PFSK-1 (cell line): ENCODE results near the gene EXD2.

ENCODE experiments used
- FOXP2 ChIP-seq: optimal IDR thresholded peaks from 2 replicates; pipeline ENCODE3; 2011; ENCODE audit warnings: borderline replicate concordance, control low read depth, inconsistent platforms; ENCODE audit not compliant: insufficient read depth; ENCODE audit errors: extremely low read length, extremely low read depth
- POLR2AphosphoS5 ChIP-seq: IDR thresholded peaks from 2 replicates; pipeline ENCODE4 v1.6.1; 2012; ENCODE audit warnings: low read depth, mild to moderate bottlenecking, control low read depth, low read length, moderate library complexity
- SIN3A ChIP-seq: IDR thresholded peaks from 2 replicates; pipeline ENCODE4 v1.6.1; 2012; ENCODE audit warnings: mild to moderate bottlenecking, low read length, moderate library complexity, borderline replicate concordance; ENCODE audit not compliant: insufficient read depth
- TAF1 ChIP-seq: IDR thresholded peaks from 2 replicates; pipeline ENCODE4 v1.6.1; 2012; ENCODE audit warnings: low read length, control low read depth, borderline replicate concordance; ENCODE audit not compliant: insufficient read depth
- TF ChIP-seq, protein P1 (sequence below), 2 experiments: IDR thresholded peaks; 2 replicates each; pipeline versions ENCODE4 v1.6.1 to v1.8.0; 2011 to 2012; ENCODE audit warnings: low read depth in 2 of 2, low read length in 2 of 2, control low read depth in 1 of 2, inconsistent platforms in 1 of 2, mild to moderate bottlenecking in 1 of 2, moderate library complexity in 1 of 2; ENCODE audit not compliant: insufficient read depth in 1 of 2

The EXD2 gene

DNA sequence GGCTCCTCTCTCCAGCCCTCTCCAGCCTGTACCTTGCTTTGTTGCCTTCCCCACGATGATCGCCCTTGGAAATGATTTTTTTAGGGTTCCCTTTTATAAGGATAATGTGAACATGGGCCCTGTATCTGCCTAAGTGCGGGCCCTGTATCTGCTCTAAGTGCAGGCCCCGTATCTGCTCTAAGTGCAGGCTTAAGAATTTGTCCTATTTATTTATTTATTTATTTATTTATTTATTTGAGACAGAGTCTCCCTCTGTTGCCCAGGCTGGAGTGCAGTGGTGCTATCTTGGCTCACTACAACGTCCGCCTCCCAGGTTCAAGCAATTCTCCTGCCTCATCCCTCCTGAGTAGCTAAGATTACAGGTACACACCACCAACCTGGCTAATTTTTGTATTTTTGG, 91.2 kb downstream of the EXD2 start:
- TF ChIP-seq POLR2AphosphoS5 (no peak), FOXP2 (no peak), TAF1 (no peak), SIN3A (no peak)
- TF ChIP-seq, protein P1, sequence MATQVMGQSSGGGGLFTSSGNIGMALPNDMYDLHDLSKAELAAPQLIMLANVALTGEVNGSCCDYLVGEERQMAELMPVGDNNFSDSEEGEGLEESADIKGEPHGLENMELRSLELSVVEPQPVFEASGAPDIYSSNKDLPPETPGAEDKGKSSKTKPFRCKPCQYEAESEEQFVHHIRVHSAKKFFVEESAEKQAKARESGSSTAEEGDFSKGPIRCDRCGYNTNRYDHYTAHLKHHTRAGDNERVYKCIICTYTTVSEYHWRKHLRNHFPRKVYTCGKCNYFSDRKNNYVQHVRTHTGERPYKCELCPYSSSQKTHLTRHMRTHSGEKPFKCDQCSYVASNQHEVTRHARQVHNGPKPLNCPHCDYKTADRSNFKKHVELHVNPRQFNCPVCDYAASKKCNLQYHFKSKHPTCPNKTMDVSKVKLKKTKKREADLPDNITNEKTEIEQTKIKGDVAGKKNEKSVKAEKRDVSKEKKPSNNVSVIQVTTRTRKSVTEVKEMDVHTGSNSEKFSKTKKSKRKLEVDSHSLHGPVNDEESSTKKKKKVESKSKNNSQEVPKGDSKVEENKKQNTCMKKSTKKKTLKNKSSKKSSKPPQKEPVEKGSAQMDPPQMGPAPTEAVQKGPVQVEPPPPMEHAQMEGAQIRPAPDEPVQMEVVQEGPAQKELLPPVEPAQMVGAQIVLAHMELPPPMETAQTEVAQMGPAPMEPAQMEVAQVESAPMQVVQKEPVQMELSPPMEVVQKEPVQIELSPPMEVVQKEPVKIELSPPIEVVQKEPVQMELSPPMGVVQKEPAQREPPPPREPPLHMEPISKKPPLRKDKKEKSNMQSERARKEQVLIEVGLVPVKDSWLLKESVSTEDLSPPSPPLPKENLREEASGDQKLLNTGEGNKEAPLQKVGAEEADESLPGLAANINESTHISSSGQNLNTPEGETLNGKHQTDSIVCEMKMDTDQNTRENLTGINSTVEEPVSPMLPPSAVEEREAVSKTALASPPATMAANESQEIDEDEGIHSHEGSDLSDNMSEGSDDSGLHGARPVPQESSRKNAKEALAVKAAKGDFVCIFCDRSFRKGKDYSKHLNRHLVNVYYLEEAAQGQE (IDR thresholded peaks at IDR 0.05; ENCODE audit: insufficient read depth in 1 of 2, low read depth in 2 of 2, low read length in 2 of 2) = no peak

DNA sequence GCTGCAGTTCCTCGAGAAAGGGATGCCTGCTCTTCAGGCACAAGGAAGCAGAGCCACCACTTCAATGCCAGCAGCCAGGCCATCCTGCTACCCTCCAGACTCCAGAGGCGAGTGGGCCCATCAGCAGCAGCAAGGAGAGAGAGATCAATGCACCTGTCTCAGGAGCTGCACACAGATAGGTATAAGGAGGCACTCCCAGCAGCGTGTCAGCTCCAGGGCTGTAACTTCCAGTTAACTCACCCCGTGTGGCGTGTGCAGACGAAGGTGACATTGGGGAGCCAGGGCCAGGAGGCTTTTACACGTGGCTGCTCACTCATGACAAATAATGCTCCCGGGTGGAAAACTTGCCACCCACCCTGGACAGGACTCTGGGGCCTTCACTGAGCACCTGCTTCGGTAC, 92.9 kb downstream of the EXD2 start:
- TF ChIP-seq, protein P1 (IDR thresholded peaks at IDR 0.05; ENCODE audit: insufficient read depth in 1 of 2, low read depth in 2 of 2, low read length in 2 of 2) = no peak
- TF ChIP-seq POLR2AphosphoS5 (no peak), SIN3A (no peak)

DNA sequence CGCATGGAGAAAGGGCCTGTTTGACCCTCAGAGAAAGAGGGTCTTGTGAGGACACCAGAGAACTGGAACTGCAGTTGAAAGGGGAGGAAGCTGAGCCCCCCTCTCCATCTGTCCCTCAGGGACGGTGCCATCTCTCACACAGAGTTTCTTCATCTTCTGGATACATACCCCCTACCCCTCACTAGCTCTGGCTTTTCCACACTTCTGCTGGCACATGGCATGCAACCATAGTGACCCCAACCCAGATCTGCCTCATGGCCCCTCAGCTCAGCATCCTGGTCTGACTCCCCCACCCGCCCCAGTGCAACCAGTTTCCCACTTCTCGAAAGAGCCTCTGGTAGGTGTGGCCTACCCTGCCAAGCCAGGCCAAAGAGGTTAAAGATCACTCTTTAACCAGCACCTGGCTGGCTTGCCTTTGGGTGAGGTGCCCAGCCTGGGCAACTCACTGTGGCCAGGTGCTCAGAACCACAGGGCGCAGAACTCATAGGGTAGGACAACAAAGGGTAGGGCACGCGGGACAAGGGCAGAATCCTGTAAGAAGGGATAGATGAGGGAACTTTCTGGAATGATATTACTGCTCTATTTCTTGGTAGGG, 94.5 kb downstream of the EXD2 start:
- TF ChIP-seq SIN3A (no peak), FOXP2 (no peak), TAF1 (no peak), POLR2AphosphoS5 (no peak)
- TF ChIP-seq, protein P1 (IDR thresholded peaks at IDR 0.05; ENCODE audit: insufficient read depth in 1 of 2, low read depth in 2 of 2, low read length in 2 of 2) = no peak

DNA sequence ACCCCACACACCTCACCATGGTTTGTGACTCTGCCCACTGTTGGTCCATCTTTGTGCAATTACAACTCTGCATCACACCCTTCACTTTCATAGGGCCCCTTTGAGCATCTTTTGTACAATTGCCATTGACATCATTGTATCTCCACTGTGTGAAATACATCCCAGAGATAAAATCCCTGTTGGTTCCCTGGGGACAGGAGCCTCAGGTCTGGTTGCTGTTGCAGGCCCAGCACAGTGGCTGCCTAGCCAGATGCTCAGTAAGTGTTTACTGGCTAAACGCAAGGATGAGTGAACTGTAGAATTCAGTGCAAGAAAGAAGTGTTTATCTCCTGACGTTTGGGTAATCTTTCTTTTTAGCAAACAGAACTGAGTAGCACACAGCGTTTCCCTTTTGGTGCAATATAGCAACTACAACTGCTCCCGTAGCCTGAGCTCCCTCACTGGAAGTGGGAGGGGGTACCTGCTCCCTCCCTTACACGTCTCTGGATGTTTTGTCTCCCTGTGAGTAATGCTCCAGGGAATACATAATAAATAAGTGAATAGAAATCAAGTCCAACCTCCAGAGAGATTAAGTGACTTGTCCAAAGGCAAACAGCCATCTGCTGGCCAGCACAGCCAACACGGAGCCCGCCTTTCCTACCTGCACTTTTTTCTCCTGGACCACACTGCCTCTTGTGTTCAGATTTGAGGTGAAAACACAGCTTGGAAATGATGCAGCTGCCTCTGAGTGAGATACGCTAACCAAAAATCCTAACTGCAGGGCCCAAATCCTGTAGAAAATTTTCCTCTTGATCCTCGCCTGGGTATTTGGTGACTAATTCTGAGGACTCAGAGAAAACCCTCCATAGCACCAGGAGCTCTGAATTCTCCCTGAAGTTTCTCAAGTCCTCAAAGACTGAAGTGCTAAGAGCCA, 96.1 kb downstream of the EXD2 start:
- TF ChIP-seq, protein P1 (IDR thresholded peaks at IDR 0.05; ENCODE audit: insufficient read depth in 1 of 2, low read depth in 2 of 2, low read length in 2 of 2) = no peak
- TF ChIP-seq FOXP2 = no peak
- no peak for TF ChIP-seq TAF1
- no peak for TF ChIP-seq POLR2AphosphoS5
